ENCODE data around the gene B3GNT5.

B3GNT5 gene

GRCh38 chr3:183279371-183279770, 26.3 kb downstream of the B3GNT5 start:
- no peak for DNase-seq (ENCODE audit: low spot score)
- TF ChIP-seq CTCF (IDR thresholded peaks at IDR 0.05), result no peak
- H3K27ac ChIP-seq, result no peak overlapping the region
- no peak overlapping the region for H3K4me3 ChIP-seq

- no peak for TF ChIP-seq CTCF (IDR thresholded peaks at IDR 0.05)
- Histone ChIP-seq H3K4me3 (no peak overlapping the region), H3K27ac (no peak overlapping the region)
- DNase-seq (ENCODE audit: low spot score), result no peak
These were observed 28.2 kb downstream of the B3GNT5 start for GRCh38 chr3:183281126-183281797.

GRCh38 chr3:183283886-183284285, 30.8 kb downstream of the B3GNT5 start:
- TF ChIP-seq CTCF (IDR thresholded peaks at IDR 0.05), result no peak

GRCh38 chr3:183284570-183284969, 31.5 kb downstream of the B3GNT5 start:
- TF ChIP-seq CTCF (IDR thresholded peaks at IDR 0.05), result no peak
- H3K4me3 ChIP-seq, result no peak overlapping the region
- peak overlapping the region in 1 of 2 donors; percentile 45 for H3K27ac ChIP-seq
- no peak for DNase-seq (ENCODE audit: low spot score)

More at GRCh38 chr3:183283886-183284285, 30.8 kb downstream of the B3GNT5 start:
- no peak for DNase-seq (ENCODE audit: low spot score)
- no peak overlapping the region for H3K4me3 ChIP-seq
- H3K27ac ChIP-seq, result no peak overlapping the region

GRCh38 chr3:183285318-183285717, 32.3 kb downstream of the B3GNT5 start:
- no peak for DNase-seq (ENCODE audit: low spot score)
- Histone ChIP-seq H3K4me3 (no peak overlapping the region), H3K27ac (peak overlapping the region in 1 of 2 donors; percentile 45)
- no peak for TF ChIP-seq CTCF (IDR thresholded peaks at IDR 0.05)

GRCh38 chr3:183285828-183286457, 32.9 kb downstream of the B3GNT5 start:
- TF ChIP-seq CTCF (IDR thresholded peaks at IDR 0.05), result no peak
- peak overlapping the region; percentile 1 for H3K4me3 ChIP-seq
- H3K27ac ChIP-seq, result peak overlapping the region; percentile 56 to 64
- peak; percentile 88 for DNase-seq (ENCODE audit: low spot score)

All from coronary artery (tissue), 2 donors.